ENCODE results near the gene MLLT10.

DNA sequence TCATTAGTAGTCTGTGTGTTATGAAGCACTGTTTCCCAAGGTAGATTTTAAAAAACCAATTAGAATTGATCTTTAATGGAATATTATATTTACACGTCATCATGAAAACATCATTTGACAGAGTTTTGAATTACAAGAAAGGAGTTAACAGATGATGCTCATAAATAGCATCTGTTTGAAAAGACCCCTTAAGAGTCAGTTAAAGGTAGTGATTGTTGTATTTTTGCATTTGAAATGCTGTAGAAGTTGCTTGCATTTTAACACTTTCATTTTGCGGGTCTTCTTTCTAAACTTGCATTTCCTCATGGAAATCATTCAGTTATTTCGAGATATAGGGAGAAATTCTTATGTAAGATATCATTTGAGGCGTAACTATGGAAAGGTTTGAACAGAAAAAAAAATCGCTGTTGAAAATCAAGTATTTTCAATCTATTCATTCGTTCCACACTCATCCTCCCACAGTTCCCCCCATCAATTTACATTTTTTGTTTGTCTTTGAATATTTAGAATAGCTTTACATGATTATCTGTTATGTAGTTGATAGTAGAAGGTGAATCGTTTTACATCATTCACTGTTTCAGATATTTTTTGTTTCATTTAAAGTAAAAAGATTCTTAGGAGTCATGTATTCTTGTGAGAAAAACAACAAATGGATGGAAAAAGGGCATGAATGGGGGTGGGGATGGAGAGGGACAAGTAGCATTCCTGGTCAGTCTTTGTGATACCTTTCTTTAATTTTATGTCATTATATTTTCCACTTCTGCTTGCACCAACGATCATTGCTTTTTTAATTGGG is 5.6 kb upstream of the MLLT10 start:
- TF ChIP-seq, protein P1, sequence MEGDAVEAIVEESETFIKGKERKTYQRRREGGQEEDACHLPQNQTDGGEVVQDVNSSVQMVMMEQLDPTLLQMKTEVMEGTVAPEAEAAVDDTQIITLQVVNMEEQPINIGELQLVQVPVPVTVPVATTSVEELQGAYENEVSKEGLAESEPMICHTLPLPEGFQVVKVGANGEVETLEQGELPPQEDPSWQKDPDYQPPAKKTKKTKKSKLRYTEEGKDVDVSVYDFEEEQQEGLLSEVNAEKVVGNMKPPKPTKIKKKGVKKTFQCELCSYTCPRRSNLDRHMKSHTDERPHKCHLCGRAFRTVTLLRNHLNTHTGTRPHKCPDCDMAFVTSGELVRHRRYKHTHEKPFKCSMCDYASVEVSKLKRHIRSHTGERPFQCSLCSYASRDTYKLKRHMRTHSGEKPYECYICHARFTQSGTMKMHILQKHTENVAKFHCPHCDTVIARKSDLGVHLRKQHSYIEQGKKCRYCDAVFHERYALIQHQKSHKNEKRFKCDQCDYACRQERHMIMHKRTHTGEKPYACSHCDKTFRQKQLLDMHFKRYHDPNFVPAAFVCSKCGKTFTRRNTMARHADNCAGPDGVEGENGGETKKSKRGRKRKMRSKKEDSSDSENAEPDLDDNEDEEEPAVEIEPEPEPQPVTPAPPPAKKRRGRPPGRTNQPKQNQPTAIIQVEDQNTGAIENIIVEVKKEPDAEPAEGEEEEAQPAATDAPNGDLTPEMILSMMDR (IDR thresholded peaks at IDR 0.05; ENCODE audit: low read length), result no peak
- no peak for TF ChIP-seq EZH2 (IDR thresholded peaks at IDR 0.05; ENCODE audit: borderline replicate concordance, low read length)
